ENCODE measurements around the gene MAP3K7. TPM values are rescaled to one million over a fixed set of nuclear protein-coding genes. Genes with fewer than 3 reads are reported as not detected.

The MAP3K7 gene
- total and polyA plus RNA-seq, 2 of the 8 experiments (the other 6 are each of a cell fraction or from before 2014, with no cell fraction given): 27.3 to 34.8 TPM

DNA sequence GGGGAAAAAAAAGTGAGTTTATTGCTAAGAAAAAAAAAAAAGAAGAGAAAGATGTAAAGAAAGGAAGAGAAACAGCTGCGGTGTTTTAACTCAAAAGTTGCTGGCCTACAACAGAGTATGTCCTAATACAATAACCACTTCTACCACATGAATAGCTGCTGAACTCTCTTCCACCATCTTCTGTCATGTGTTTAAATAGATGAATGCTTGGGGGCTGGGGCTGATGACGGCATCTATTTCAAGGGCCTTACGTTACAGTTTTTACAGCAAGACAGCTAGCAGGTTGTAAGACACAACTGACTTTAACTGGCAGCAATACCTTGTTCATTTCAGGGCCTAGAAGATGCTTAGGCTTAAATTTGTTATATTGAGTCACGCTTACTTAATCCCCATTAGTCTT is 50.4 kb downstream of the MAP3K7 start:
- no peak overlapping the region for H2BK5ac ChIP-seq (ENCODE audit: low read depth, low read length)
- no peak overlapping the region for H2AFZ ChIP-seq (ENCODE audit: low read length)
- H2BK15ac ChIP-seq (ENCODE audit: low read length): no peak overlapping the region
- H3K36me3 ChIP-seq (ENCODE audit: control insufficient read depth in 2 of 4, insufficient read depth in 4 of 4, low read length in 3 of 4): peaks cover 0 to 16% (median 6%) of the 10 kb centered on the region in 4 experiments; a peak in 4 of 8 replicates
- FAIRE-seq: no peak
- H2AK5ac ChIP-seq (ENCODE audit: low read depth, low read length): no peak overlapping the region
- H3K14ac ChIP-seq (ENCODE audit: insufficient read length): no peak overlapping the region
- DNase-seq (ENCODE audit: low read depth in 1 of 2, low spot score in 2 of 2): no peak
- ChIA-PET POLR2A (ENCODE audit: partially characterized antibody) (interaction anchor here (1.1 kb wide), 1 partner anchor 9 kb away, joined by 3 read pairs; no protein-coding TSS in a partner anchor), CTCF (ENCODE audit: partially characterized antibody) (interaction anchor here (1.2 kb wide), 1 partner anchor 355 kb away, joined by 3 read pairs; no protein-coding TSS in a partner anchor)
- no peaks in the 10 kb centered on the region for H3K27me3 ChIP-seq (replicated peaks in 1 of 4; ENCODE audit: control insufficient read depth in 3 of 4, extremely low read depth in 1 of 4, insufficient read depth in 3 of 4, low read length in 3 of 4)
- TF ChIP-seq SP1 (IDR thresholded peaks at IDR 0.05; ENCODE audit: low read depth, low read length) (no peak), TEAD4 (IDR thresholded peaks at IDR 0.05; ENCODE audit: low read depth, low read length) (no peak), POU5F1 (IDR thresholded peaks at IDR 0.05; ENCODE audit: low read depth, low read length) (no peak), CHD2 (IDR thresholded peaks at IDR 0.05; ENCODE audit: low read length) (no peak), KDM5A (IDR thresholded peaks at IDR 0.05; ENCODE audit: low read length) (no peak), HDAC6 (IDR thresholded peaks at IDR 0.05; ENCODE audit: low read depth, low read length) (no peak), EP300 (IDR thresholded peaks at IDR 0.05; ENCODE audit: borderline replicate concordance in 1 of 2, low read depth in 2 of 2, low read length in 2 of 2) (no peak), RBBP5 (IDR thresholded peaks at IDR 0.05; ENCODE audit: borderline replicate concordance, low read depth, low read length) (no peak)
- H3K4ac ChIP-seq (replicated peaks; ENCODE audit: insufficient read length, low read depth, low read length): no peak overlapping the region
- no peak overlapping the region for H3K56ac ChIP-seq (replicated peaks; ENCODE audit: insufficient read length, low read depth, low read length)
- no peak overlapping the region for H3K23ac ChIP-seq (ENCODE audit: insufficient read length)
- H3K9me3 ChIP-seq (ENCODE audit: insufficient read depth in 2 of 2, low read depth in 1 of 2, low read length in 1 of 2): no peaks in the 10 kb centered on the region
- H3K4me2 ChIP-seq (ENCODE audit: insufficient read depth in 1 of 2, low read depth in 2 of 2, low read length in 2 of 2): no peak overlapping the region
- no peak overlapping the region for H3K9ac ChIP-seq (replicated peaks in 1 of 4; ENCODE audit: extremely low read depth in 1 of 4, low read depth in 3 of 4, low read length in 3 of 4)
- no peaks in the 10 kb centered on the region for H4K20me1 ChIP-seq (replicated peaks in 1 of 2; ENCODE audit: control insufficient read depth in 1 of 2, insufficient read depth in 2 of 2, low read length in 2 of 2)
- no peak overlapping the region for H2BK120ac ChIP-seq (replicated peaks; ENCODE audit: low read depth, low read length)
- H4K5ac ChIP-seq (ENCODE audit: insufficient read length, low read depth, low read length): no peak overlapping the region
- no peak overlapping the region for H2BK20ac ChIP-seq (ENCODE audit: low read length)
- no peak overlapping the region for H4K91ac ChIP-seq (replicated peaks; ENCODE audit: insufficient read length, low read length)
- no peaks in the 10 kb centered on the region for H3K23me2 ChIP-seq (ENCODE audit: low read depth, low read length)
- H3K79me1 ChIP-seq (ENCODE audit: low read depth, low read length): no peaks in the 10 kb centered on the region
- no peak overlapping the region for H3K18ac ChIP-seq (ENCODE audit: extremely low read depth, low read length)
- H3K4me3 ChIP-seq (ENCODE audit: extremely low read depth in 1 of 4, insufficient read depth in 2 of 4, low read depth in 3 of 4, low read length in 4 of 4): no peak overlapping the region
- H2BK12ac ChIP-seq (ENCODE audit: low read depth, low read length): no peak overlapping the region
- H3K27ac ChIP-seq (ENCODE audit: low read depth, low read length): no peak overlapping the region
- H4K8ac ChIP-seq (ENCODE audit: extremely low read depth, insufficient read depth, low read length): no peak overlapping the region
- 89% methylated on average over 4 of the region's 4 CpGs; no CpG with 5 or more reads in 1 of the 2 experiments for WGBS, 2 experiments (ENCODE audit: extremely low coverage in 1 of 2, insufficient coverage in 1 of 2, insufficient read length in 1 of 2, insufficient replicate concordance in 2 of 2, low coverage in 1 of 2, low lambda C conversion rate in 2 of 2, missing lambda C conversion rate in 1 of 2)
- H3K4me1 ChIP-seq (replicated peaks in 1 of 4; ENCODE audit: control insufficient read depth in 3 of 4, insufficient read depth in 4 of 4, low read length in 3 of 4): no peaks in the 10 kb centered on the region
- H3K79me2 ChIP-seq (ENCODE audit: control insufficient read depth in 1 of 2, insufficient read depth in 2 of 2, low read length in 2 of 2): no peaks in the 10 kb centered on the region

All from H1 (cell line).